PC-9 (cell line): ENCODE data around the gene HHIPL1. TPM values are rescaled to one million over a fixed set of nuclear protein-coding genes. Genes with fewer than 3 reads are reported as not detected.

Source experiments
- BruUV-seq: library from RNA; stranded (reverse); fragments of 400-500 nt; replicated peaks from 2 replicates; lab custom pipeline; 2021; lab: Mats Ljungman, UMichigan
- CTCF ChIA-PET: fragments of 300-600 bp; sonication (Branson Sonifier 250); formaldehyde crosslinking; loops from one replicate; lab custom pipeline; 2022; ENCODE audit warnings: antibody characterized with exemption; lab: Charles Lee
- POLR2A ChIA-PET: fragments of 300-600 bp; sonication (Branson Sonifier 250); formaldehyde crosslinking; loops from one replicate; lab custom pipeline; 2022; ENCODE audit warnings: antibody characterized with exemption; ENCODE audit not compliant: unreplicated experiment; lab: Charles Lee
- DNase-seq, 2 experiments: peaks; one replicate each; pipeline versions ENCODE4 v3.0.0 to v3.0.0-alpha.2; 2015 to 2022; ENCODE audit warnings: mixed read lengths in 1 of 2
- H2AFZ ChIP-seq: fragments of 200-600 bp; sonication (generic); 2 replicates; pipeline ENCODE4 v1.8.1; 2017; ENCODE audit warnings: antibody characterized with exemption
- H3F3A ChIP-seq: fragments of 200-600 bp; sonication (generic); 2 replicates; pipeline ENCODE4 v1.8.1; 2017; ENCODE audit warnings: antibody characterized with exemption, mild to moderate bottlenecking, low read depth; ENCODE audit not compliant: insufficient read depth
- H3K27ac ChIP-seq: fragments of 200-600 bp; sonication (generic); 2 replicates; pipeline ENCODE4 v1.6.1; 2016; ENCODE audit warnings: mixed run types
- H3K27me3 ChIP-seq: fragments of 200-600 bp; sonication (generic); 2 replicates; pipeline ENCODE4 v1.6.1; 2016; ENCODE audit warnings: low read depth, mixed run types; ENCODE audit not compliant: insufficient read depth
- H3K36me3 ChIP-seq: fragments of 200-600 bp; sonication (generic); 2 replicates; pipeline ENCODE4 v1.6.1; 2016; ENCODE audit warnings: low read depth, mixed run types
- H3K4me1 ChIP-seq: fragments of 200-600 bp; sonication (generic); replicated peaks from 2 replicates; pipeline ENCODE4 v1.6.1; 2016; ENCODE audit warnings: mixed run types; ENCODE audit not compliant: insufficient read depth
- H3K4me2 ChIP-seq: fragments of 200-600 bp; sonication (generic); 2 replicates; pipeline ENCODE4 v1.6.1; 2017; ENCODE audit warnings: mixed run types
- H3K4me3 ChIP-seq: fragments of 200-600 bp; sonication (generic); 2 replicates; pipeline ENCODE4 v1.6.1; 2016; ENCODE audit warnings: mixed run types
- H3K79me2 ChIP-seq: fragments of 200-600 bp; sonication (generic); 2 replicates; pipeline ENCODE4 v1.6.1; 2017; ENCODE audit warnings: low read depth, mixed run types
- H3K9me2 ChIP-seq: fragments of 200-600 bp; sonication (generic); 2 replicates; pipeline ENCODE4 v1.8.1; 2017; ENCODE audit warnings: mild to moderate bottlenecking; ENCODE audit not compliant: insufficient read depth
- H3K9me3 ChIP-seq: fragments of 200-600 bp; sonication (generic); 2 replicates; pipeline ENCODE4 v1.8.1; 2016; ENCODE audit warnings: low read depth; ENCODE audit not compliant: insufficient read depth
- H4K20me1 ChIP-seq: fragments of 200-600 bp; sonication (generic); 2 replicates; pipeline ENCODE4 v1.8.1; 2017; ENCODE audit not compliant: insufficient read depth
- CTCF ChIP-seq: fragments of 200-600 bp; sonication (generic); conservative IDR thresholded peaks from 2 replicates; pipeline ENCODE4 v1.6.1; 2017; ENCODE audit warnings: mixed run types, antibody characterized with exemption, mild to moderate bottlenecking, moderate library complexity
- EZH2 ChIP-seq: fragments of 200-600 bp; sonication (generic); IDR thresholded peaks from 2 replicates; pipeline ENCODE4 v1.8.0; 2017; ENCODE audit warnings: antibody characterized with exemption, low read depth
- intact Hi-C: fragments of 100-400 bp; cut with micrococcal nuclease; formaldehyde crosslinking; loops from one replicate; pipeline ENCODE4 v1.10.0; 2022; ENCODE audit not compliant: unreplicated experiment
- total RNA-seq: library from RNA; stranded (reverse); gene quantifications from 2 replicates; pipeline ENCODE4 v1.2.3, GENCODE V29; 2021

HHIPL1 gene
- total RNA-seq, 1 experiment from 2014 or later: 0.28 TPM

GRCh38 chr14:99616832-99617800 lies 27.8 kb upstream of the HHIPL1 start:
- H3K4me2 ChIP-seq: no peak overlapping the region
- no peaks in the 10 kb centered on the region for H3K79me2 ChIP-seq
- H3K4me3 ChIP-seq: no peak overlapping the region
- POLR2A ChIA-PET: no interaction called here
- no peaks in the 10 kb centered on the region for H3K9me2 ChIP-seq
- no peaks in the 10 kb centered on the region for H3K9me3 ChIP-seq
- no peaks in the 10 kb centered on the region for H3K36me3 ChIP-seq
- no TSS peak for BruUV-seq
- no peak for DNase-seq
- H3K4me1 ChIP-seq: peaks cover 5% of the 10 kb centered on the region
- no peaks in the 10 kb centered on the region for H3K27me3 ChIP-seq
- intact Hi-C loops: no loop called here
- H3K27ac ChIP-seq: no peak overlapping the region
- H4K20me1 ChIP-seq: no peaks in the 10 kb centered on the region
- CTCF ChIA-PET: no interaction called here
- no peak overlapping the region for H2AFZ ChIP-seq
- no peaks in the 10 kb centered on the region for H3F3A ChIP-seq
- TF ChIP-seq EZH2: no peak

- Histone ChIP-seq H3K27ac (no peak overlapping the region), H3K4me3 (no peak overlapping the region), H3K36me3 (no peaks in the 10 kb centered on the region), H3K79me2 (no peaks in the 10 kb centered on the region), H3F3A (no peaks in the 10 kb centered on the region), H3K4me1 (peaks cover 21% of the 10 kb centered on the region), H4K20me1 (no peaks in the 10 kb centered on the region), H2AFZ (no peak overlapping the region), H3K4me2 (no peak overlapping the region), H3K9me3 (no peaks in the 10 kb centered on the region), H3K9me2 (no peaks in the 10 kb centered on the region), H3K27me3 (no peaks in the 10 kb centered on the region)
- BruUV-seq: no TSS peak
- ChIA-PET POLR2A (no interaction called here), CTCF (no interaction called here)
- DNase-seq: no peak
- no peak for TF ChIP-seq CTCF
- TF ChIP-seq EZH2: no peak
- intact Hi-C loops: no loop called here
These were observed 24.8 kb upstream of the HHIPL1 start for GRCh38 chr14:99619835-99620834.

- Histone ChIP-seq H3K9me2 (no peaks in the 10 kb centered on the region), H3F3A (no peaks in the 10 kb centered on the region), H3K4me3 (no peak overlapping the region), H2AFZ (no peak overlapping the region), H3K27me3 (no peaks in the 10 kb centered on the region), H3K36me3 (no peaks in the 10 kb centered on the region), H3K79me2 (no peaks in the 10 kb centered on the region), H4K20me1 (no peaks in the 10 kb centered on the region), H3K4me2 (peak overlapping the region; percentile 53), H3K27ac (peak overlapping the region; percentile 67), H3K4me1 (peaks cover 21% of the 10 kb centered on the region), H3K9me3 (no peaks in the 10 kb centered on the region)
- intact Hi-C loops: no loop called here
- POLR2A ChIA-PET: no interaction called here
- TF ChIP-seq EZH2 (no peak), CTCF (no peak)
- no TSS peak for BruUV-seq
- DNase-seq: peak in 1 of 2 experiments; percentile 80
- CTCF ChIA-PET: no interaction called here
These were observed 23.0 kb upstream of the HHIPL1 start for GRCh38 chr14:99621948-99622347.
